Fibroblast of pulmonary artery (primary cell): ENCODE results near the gene DMRTA2.

Source experiments
- DNase-seq: peaks from one replicate; pipeline ENCODE4 v3.0.0-alpha.2; 2010; ENCODE audit warnings: low read depth
- H3K4me3 ChIP-seq: replicated peaks from 2 replicates; pipeline ENCODE4 v1.5.1; 2011; ENCODE audit warnings: low read depth, mild to moderate bottlenecking, control low read depth, low read length, moderate library complexity
- TF ChIP-seq, protein P1 (sequence below): IDR thresholded peaks from 2 replicates; pipeline ENCODE4 v1.5.1; 2011; ENCODE audit warnings: mild to moderate bottlenecking, control low read depth, low read length, inconsistent platforms; ENCODE audit errors: missing control alignments

Gene DMRTA2

DNA sequence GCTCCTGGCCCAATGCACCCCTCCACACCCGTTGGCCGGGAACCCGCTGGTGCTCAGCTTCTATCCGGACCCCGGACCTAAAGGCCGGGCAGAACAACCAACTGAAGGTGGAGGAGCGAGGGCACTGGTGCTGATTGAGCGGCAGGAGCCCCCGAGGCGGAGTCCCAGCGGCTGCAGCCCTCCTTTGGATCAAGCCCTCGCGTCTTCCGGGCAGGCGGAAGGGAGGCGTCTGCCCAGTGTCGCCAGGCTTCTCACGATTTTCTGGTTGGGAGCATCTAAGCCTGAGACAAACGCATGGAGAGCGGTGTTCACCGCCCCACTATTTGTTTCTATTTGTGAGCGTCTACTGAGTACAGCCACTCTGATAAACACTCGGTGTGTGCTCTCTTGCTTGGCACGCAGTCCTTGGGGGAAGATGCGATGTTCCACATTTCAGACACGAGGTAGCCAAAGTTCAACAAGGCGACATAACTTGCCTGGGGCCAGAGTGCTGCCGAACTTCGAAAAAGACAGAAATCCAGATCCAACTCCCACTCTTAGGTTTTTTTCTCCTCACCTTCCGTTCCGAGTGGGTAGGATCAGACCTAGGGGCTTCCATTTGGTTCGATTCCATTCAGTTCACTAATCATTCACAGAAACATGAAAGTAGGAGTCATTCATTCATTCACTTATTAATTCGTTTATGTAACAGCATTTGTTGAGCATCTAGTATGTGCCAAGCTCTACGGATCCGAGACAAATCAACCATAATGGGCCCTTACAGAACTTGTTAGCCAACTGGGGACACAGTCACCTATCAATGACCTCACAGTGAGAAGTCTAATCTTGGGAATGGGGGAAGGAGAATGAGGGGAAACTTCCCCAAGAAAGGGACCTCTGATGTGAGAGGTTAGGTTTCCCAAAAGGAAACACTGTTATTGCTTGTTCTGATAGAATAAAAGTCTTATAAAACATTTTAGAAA is 4.9 kb upstream of the DMRTA2 start:
- H3K4me3 ChIP-seq: no peak overlapping the region
- DNase-seq: no peak
- TF ChIP-seq, protein P1, sequence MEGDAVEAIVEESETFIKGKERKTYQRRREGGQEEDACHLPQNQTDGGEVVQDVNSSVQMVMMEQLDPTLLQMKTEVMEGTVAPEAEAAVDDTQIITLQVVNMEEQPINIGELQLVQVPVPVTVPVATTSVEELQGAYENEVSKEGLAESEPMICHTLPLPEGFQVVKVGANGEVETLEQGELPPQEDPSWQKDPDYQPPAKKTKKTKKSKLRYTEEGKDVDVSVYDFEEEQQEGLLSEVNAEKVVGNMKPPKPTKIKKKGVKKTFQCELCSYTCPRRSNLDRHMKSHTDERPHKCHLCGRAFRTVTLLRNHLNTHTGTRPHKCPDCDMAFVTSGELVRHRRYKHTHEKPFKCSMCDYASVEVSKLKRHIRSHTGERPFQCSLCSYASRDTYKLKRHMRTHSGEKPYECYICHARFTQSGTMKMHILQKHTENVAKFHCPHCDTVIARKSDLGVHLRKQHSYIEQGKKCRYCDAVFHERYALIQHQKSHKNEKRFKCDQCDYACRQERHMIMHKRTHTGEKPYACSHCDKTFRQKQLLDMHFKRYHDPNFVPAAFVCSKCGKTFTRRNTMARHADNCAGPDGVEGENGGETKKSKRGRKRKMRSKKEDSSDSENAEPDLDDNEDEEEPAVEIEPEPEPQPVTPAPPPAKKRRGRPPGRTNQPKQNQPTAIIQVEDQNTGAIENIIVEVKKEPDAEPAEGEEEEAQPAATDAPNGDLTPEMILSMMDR: no peak

DNA sequence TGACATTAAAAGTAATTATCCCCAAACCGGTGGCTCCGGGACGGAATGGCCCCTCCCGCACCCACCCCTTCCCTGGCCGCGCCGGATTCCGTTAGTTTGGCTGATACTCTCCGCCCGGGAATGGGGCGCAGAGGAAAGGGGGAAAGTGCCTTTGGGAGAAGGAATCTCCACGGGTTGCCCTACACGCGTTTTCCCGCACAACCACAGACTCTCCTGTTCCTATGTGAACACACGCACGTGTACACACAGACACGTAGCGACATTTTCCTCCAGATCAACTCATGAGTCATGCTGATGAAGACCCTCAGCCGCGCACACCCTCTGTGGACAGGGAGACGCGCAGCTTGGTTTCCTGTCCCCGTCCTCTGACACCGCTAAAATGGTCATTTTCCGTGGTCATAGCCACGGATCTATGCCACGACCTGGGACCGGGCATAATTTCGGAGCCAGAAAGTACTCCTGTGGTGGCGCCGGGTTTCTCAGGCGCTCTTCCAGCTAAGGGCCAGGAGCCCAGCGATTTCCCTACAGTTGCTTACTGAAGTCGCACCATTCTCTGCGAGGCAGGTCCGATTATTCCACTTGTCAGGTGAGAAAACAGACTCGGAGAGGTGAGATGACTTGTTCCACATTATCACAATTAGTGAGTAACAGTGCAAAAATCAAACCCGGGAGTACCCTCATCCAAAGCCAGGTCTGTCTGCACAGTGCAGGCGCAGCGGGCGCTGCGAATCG is 4.0 kb upstream of the DMRTA2 start:
- no peak overlapping the region for H3K4me3 ChIP-seq
- no peak for DNase-seq
- TF ChIP-seq, protein P1: no peak

DNA sequence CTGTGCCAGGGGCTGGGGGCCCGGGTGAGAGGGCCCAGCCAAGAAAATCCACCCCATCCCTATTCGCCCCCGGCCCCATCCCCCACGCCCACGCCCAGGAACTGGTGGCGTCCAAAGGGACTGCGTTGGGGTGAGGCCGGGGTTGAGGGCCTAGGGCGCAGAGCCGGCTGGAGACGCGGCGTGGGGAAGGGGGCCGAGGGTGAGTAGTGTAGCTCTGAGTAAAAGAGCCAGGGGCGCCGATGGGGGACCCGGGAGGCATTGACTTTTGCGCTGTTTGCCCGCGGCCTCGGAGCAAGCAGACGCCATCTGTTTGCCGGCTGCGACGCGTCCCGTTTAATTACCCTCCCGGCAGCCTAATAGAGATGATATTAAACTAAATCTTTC is 3.5 kb upstream of the DMRTA2 start:
- no peak overlapping the region for H3K4me3 ChIP-seq
- DNase-seq: no peak
- TF ChIP-seq, protein P1: no peak

DNA sequence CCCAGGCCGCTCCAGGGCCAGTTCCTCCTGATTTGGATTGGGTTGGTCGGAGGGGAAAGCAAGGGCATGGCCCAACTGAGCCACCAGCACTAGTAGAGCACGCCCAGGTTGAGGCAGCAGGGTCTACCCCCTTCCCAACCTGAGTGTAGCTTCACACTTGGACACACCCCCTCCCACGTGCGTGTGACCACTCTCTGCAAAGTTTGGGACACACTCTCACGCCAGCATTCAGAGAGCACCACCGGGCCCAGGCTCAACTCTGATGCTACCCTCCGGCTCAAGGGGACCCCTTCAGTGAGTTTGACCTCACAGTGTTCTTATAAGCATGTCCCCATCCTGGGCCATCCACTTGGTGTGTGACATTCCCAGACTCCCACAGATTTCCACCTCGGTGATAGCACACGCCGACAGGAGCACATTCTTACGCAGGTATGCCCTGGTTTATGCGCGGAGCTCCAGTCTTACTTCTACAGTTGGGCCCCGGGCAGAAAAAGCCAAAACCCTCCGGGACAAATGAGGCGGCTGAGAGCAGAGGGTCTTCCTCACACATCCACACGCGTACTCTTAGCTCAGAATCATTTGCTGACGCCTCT is 3.0 kb upstream of the DMRTA2 start:
- no peak overlapping the region for H3K4me3 ChIP-seq
- DNase-seq: no peak
- TF ChIP-seq, protein P1: no peak

DNA sequence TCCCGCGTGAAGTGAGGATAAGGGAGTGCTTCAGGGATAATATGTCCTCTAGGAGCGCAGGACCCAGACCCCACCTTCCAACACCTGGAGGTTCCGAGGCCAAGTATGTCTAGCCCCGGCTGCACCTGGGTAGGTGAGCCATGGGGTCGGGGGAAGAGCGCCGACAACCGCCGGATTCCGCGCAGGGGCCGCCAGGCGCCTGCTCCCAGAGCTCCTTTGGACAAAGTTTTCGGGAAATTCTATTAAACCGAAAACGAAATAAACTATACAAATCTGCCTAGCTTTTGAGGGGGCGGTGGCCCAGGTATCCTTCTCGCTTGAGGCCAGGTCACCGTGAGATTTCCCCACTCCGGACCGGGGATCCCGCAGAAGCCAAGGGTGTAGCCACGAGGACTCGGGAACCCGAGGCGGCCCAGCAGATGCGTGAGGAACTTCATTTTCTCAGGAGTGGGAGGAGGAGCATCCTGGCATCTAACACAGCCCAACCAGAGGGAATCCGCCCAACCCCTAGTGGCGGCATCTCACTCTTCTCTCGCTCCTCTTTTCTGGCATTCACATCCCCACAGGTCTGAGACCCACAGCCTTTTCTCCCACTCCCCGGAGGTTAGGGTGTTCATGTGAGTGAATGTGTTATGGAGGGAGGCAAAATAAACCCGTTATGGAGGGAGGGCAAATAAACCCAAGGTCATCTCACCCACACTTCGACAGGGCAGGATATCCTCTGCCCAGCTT is 2.3 kb upstream of the DMRTA2 start:
- DNase-seq: no peak
- H3K4me3 ChIP-seq: no peak overlapping the region
- TF ChIP-seq, protein P1: no peak

DNA sequence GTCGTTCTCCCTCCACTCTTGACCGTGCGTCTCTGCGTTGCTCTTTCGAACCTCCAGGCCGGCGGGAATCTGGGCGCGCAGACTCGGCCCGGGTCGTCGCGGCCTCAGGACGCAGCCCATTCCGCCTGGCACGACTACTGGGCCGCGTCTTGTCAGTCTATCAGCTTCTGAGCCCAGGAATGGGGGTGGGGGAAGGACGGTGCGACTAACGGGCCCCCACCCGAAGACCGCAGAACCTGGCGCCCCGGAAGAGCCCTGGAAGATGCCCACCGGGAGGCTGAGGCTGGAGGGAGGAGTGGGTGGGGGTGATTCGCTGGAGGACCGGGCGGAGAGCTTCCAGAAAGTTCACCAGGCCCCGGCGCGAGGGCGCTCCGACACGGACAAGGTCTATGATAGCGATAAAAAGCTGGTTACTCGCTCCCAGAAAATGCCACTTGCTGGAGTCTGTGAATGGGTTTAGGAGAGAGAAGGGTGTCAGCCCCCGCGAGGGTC is 1.7 kb upstream of the DMRTA2 start:
- H3K4me3 ChIP-seq: no peak overlapping the region
- no peak for DNase-seq
- TF ChIP-seq, protein P1: no peak
